GM19193 (cell line): ENCODE results near the gene EXOC7.

Experiments
- POLR2A ChIP-seq: IDR thresholded peaks from 4 replicates; pipeline ENCODE4 v1.6.1; 2011; ENCODE audit not compliant: insufficient read depth, insufficient read length; ENCODE audit errors: extremely low read depth

The EXOC7 gene

GRCh38 chr17:76115138-76115754, 11.7 kb upstream of the EXOC7 start:
- TF ChIP-seq POLR2A, result no peak

- TF ChIP-seq POLR2A, result no peak
These were observed 8.4 kb upstream of the EXOC7 start for GRCh38 chr17:76111956-76112355.

DNA sequence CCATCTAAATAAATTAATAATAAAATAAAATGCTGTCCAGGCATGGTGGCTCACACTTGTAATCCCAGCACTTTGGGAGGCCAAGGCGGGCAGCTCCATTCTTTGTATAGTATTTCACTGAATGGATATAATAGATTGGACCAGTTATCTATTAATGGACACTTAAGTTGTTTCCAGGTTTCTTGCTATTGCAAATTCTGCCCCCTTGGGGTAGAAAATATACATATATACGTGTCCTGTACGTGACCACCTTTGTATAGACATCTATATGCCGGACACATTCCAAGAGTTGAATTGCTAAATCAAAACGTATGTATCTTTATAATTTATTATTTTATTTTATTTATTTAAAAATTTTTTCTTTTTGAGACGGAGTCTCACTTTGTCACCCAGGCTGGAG, 3.9 kb upstream of the EXOC7 start:
- no peak for TF ChIP-seq POLR2A

GRCh38 chr17:76106703-76107102, 3.1 kb upstream of the EXOC7 start:
- TF ChIP-seq POLR2A, result no peak

DNA sequence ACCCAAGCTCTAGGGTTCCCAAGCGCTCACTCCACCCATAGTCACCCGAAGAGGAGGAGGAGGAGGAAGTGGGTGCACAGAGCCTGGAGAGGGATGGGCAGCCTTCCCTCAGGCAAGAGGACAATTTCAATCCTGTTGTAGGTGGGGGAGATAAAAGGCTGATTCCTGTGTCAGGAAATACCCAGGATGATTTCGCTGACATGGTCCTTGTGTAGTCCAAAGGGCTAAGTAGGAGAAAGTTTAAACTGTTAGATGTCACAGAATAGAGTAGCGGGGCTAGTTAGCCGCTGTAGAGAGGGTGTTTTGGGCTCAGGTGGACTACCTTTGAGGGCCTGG, 1.3 kb upstream of the EXOC7 start:
- TF ChIP-seq POLR2A, result no peak

- no peak for TF ChIP-seq POLR2A
These were observed 731 bp upstream of the EXOC7 start for GRCh38 chr17:76104140-76104895.

GRCh38 chr17:76102944-76103273, 678 bp downstream of the EXOC7 start:
- no peak for TF ChIP-seq POLR2A

DNA sequence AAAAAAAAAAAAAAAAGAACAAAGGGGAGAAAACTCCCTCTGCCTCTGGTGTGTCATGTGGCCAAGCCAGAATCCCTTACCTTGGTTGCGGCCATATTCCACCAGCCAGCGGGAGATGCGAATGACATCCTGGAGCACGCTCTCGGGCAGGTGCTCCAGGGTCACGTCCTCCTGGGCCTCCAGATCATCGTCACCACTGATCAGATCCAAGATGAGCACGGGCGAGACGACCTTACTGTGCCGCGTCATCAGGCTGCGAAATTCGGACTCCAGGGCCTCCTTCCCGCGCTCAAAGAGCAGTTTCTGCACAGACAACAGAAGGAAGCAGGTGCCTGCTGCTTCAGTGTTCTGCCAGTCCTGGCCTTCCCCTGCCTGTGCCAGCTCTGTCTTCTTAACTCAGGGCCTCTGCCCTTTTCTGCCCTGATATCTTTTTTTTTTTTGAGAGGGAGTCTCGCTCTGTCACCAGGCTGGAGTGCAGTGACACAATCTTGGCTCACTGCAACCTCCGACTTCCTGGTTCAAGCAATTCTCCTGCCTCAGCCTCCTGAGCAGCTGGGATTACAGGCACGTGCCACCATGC, 5.8 kb downstream of the EXOC7 start:
- TF ChIP-seq POLR2A, result no peak

DNA sequence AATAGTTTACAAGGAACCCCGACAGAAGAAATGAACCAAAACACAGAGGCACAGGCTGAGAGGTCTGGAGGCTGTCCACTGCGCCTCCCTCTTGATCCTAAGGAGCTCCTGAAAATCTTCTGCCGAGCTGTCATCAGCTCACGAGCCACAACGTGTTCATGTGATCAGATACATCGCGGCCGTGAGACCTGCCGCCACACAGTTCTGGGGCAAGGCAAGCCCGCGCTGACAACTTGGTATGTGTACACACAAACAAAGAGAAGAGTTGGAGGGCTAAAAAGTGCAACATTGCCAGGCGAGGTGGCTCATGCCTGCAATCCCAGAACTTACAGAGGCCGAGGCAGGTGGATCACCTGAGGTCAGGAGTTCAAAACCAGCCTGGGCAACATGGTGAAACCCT, 7.6 kb downstream of the EXOC7 start:
- TF ChIP-seq POLR2A, result no peak

- no peak for TF ChIP-seq POLR2A
These were observed 9.5 kb downstream of the EXOC7 start for GRCh38 chr17:76094046-76094445.

- TF ChIP-seq POLR2A, result no peak
These were observed 10.8 kb downstream of the EXOC7 start for GRCh38 chr17:76092526-76093413.

DNA sequence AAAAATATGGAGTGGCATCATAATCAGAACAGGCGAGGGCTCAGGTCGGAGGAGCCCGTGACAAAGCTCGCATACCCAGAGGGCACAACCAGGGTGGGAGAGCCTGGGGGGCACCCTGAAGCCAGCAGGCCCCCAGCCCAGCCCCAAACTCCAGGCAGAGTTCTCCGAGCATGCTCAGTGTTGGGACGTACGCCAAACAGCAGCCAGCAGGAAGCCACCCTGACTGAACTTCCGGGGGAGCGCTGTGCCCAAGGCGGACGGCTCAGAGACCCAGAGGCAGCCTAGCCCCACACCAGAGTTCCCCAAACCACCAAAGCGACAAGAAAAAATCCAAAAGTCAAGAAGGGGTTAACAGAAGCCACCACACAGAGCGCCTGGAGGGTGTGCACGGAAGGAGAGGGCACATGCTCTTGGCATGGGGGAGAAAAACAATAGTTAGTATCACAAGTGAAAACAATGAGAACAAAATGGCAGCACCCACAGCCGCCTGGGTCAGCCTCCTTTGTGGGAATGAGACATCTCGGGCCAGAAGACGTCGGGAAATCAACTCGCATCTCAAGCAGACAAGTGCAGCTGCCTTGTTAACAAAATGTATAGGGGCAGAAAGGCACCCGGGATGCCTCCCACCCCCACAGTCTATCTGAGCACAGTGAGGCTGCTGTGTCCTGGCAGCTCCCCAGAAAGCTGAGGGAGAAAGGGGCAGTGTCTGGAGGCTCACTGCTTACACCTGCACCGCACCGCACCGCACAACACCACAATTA, 11.9 kb downstream of the EXOC7 start:
- TF ChIP-seq POLR2A, result no peak

- TF ChIP-seq POLR2A, result no peak
These were observed 13.0 kb downstream of the EXOC7 start for GRCh38 chr17:76090517-76091129.

- no peak for TF ChIP-seq POLR2A
These were observed 13.7 kb downstream of the EXOC7 start for GRCh38 chr17:76089680-76090516.

DNA sequence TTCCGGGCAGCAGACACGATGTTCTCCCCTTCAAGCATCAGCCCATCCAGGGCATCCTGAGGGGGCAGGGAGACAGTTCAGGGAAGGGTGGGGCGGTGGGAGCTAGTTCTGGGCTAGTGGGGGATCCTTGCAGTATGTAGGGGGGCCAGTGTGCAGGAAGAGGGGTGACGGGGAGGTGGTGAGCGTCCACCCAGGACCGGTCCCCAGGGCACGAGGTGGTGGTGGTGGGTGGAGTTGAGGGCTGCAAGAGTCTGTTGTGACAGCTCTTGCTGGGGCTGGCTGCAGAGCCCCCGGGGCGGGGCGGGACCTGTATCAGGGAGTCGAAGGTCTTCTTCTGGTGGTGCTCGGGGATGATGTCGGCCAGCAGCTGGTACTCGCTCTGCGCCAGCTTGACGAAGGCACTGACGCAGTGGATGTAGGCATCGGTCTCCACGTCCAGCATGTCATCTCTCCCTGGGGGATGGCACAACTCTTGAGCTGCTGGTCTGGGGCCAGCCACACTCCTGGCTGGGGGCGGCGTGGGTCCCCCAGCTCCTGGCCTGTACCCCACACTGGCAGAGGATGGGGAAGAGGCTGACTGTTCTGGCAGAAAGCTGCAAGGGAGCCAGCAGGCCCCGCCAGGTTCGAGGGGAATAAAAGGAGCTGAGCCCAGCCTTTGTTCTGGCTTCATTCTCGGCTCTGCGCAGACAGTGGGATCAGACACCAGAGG, 14.6 kb downstream of the EXOC7 start:
- TF ChIP-seq POLR2A, result no peak
